ENCODE results near the gene RFX8.

- TF ChIP-seq, protein P1, sequence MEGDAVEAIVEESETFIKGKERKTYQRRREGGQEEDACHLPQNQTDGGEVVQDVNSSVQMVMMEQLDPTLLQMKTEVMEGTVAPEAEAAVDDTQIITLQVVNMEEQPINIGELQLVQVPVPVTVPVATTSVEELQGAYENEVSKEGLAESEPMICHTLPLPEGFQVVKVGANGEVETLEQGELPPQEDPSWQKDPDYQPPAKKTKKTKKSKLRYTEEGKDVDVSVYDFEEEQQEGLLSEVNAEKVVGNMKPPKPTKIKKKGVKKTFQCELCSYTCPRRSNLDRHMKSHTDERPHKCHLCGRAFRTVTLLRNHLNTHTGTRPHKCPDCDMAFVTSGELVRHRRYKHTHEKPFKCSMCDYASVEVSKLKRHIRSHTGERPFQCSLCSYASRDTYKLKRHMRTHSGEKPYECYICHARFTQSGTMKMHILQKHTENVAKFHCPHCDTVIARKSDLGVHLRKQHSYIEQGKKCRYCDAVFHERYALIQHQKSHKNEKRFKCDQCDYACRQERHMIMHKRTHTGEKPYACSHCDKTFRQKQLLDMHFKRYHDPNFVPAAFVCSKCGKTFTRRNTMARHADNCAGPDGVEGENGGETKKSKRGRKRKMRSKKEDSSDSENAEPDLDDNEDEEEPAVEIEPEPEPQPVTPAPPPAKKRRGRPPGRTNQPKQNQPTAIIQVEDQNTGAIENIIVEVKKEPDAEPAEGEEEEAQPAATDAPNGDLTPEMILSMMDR (IDR thresholded peaks at IDR 0.05; ENCODE audit: low read length), result no peak
- TF ChIP-seq EZH2 (optimal IDR thresholded peaks at IDR 0.05; ENCODE audit: low read depth, low read length), result no peak
- no peak for TF ChIP-seq EZH2phosphoT487 (IDR thresholded peaks at IDR 0.05; ENCODE audit: low read length)
These were observed 42.3 kb downstream of the RFX8 start for GRCh38 chr2:101432411-101433181.

Measured in MM.1S (cell line).